Measurements from ENCODE around the gene AREL1. TPM values are rescaled to one million over a fixed set of nuclear protein-coding genes. Genes with fewer than 3 reads are reported as not detected.

The AREL1 gene
- total RNA-seq, 1 donor from 2014 or later, result 17.9 TPM

DNA sequence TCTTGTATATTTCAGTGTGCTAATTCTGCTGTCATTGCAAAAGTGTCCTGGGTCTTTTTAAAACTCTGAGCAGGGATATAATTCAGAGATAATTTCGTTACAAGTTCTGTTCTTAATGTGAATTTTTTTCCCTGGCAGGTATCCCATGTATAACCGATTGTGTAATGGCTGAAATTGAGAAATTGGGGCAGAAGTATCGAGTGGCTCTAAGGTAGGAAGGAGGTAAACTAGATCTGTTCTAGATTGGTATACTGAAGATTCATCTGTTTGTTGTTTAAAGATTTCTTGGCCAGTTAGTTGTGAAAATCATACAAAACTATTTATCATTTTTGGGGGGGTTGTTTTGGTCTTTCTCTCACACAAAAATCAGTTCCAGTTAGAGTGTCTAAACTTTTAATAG is 10.3 kb upstream of the AREL1 start:
- TF ChIP-seq, protein P1, sequence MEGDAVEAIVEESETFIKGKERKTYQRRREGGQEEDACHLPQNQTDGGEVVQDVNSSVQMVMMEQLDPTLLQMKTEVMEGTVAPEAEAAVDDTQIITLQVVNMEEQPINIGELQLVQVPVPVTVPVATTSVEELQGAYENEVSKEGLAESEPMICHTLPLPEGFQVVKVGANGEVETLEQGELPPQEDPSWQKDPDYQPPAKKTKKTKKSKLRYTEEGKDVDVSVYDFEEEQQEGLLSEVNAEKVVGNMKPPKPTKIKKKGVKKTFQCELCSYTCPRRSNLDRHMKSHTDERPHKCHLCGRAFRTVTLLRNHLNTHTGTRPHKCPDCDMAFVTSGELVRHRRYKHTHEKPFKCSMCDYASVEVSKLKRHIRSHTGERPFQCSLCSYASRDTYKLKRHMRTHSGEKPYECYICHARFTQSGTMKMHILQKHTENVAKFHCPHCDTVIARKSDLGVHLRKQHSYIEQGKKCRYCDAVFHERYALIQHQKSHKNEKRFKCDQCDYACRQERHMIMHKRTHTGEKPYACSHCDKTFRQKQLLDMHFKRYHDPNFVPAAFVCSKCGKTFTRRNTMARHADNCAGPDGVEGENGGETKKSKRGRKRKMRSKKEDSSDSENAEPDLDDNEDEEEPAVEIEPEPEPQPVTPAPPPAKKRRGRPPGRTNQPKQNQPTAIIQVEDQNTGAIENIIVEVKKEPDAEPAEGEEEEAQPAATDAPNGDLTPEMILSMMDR (IDR thresholded peaks at IDR 0.05), result no peak
- H3K9me3 ChIP-seq, result no peaks in the 10 kb centered on the region
- no peak overlapping the region for H3K4me3 ChIP-seq
- intact Hi-C loops (cut with DNase I), result no loop called here
- H3K27ac ChIP-seq, result no peak overlapping the region
- no peaks in the 10 kb centered on the region for H3K4me1 ChIP-seq
- peaks cover 17 to 31% of the 10 kb centered on the region in 2 donors for H3K36me3 ChIP-seq
- no peak for DNase-seq (ENCODE audit: low spot score in 2 of 2)
- no peaks in the 10 kb centered on the region for H3K27me3 ChIP-seq

DNA sequence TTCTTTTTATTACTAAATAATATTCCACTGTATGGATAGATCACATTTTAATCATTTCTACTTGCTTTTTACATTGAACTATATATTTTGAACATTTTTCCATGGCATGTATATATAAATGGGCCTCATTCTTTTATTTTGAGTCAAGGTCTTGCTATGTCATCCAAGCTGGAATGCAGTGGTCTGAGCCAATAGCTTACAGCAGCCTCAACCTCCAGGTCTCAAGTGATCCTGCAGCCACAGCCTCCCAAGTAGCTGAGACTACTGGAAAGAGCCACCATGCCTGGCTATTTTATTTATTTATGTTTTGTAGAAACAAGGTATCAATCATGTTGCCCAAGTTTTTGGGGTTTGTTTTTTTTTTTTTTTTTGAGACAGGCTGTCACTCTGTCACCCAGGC is 7.6 kb upstream of the AREL1 start:
- no peak for DNase-seq (ENCODE audit: low spot score in 2 of 2)
- Histone ChIP-seq H3K4me3 (no peak overlapping the region), H3K36me3 (peaks cover 36 to 48% of the 10 kb centered on the region in 2 donors), H3K27me3 (no peaks in the 10 kb centered on the region), H3K27ac (no peak overlapping the region), H3K9me3 (no peaks in the 10 kb centered on the region), H3K4me1 (no peaks in the 10 kb centered on the region)
- intact Hi-C loops (cut with DNase I), result no loop called here
- TF ChIP-seq, protein P1 (IDR thresholded peaks at IDR 0.05), result no peak

DNA sequence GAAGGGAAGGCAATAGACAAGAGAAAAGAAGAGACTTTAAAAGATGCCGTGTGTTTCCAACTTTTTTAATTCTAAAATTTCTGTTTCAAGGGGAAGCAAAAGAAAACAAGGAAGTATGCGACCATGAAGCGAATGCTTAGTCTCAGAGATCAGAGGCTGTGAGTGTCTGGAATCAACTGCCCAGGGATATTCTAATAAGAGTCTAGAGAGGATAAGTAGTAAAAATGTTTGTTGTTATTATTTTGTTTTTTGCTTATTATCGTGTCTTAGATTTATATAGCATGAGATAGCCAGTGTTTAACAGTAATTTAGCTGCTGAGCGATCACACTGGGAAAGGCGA is 485 bp upstream of the AREL1 start:
- Histone ChIP-seq H3K27ac (peak overlapping the region; percentile 69 to 88), H3K27me3 (no peaks in the 10 kb centered on the region), H3K4me3 (peak overlapping the region; percentile 79 to 80), H3K36me3 (peaks cover 22 to 28% of the 10 kb centered on the region in 2 donors), H3K4me1 (peaks cover 0 to 13% of the 10 kb centered on the region in 2 donors), H3K9me3 (no peaks in the 10 kb centered on the region)
- no peak for DNase-seq (ENCODE audit: low spot score in 2 of 2)
- TF ChIP-seq, protein P1 (IDR thresholded peaks at IDR 0.05), result no peak
- intact Hi-C loops (cut with DNase I), result loop anchor here (1.0 to 2.0 kb wide), 4 partner anchors 42 to 213 kb away; partner anchors contain the start of genes LTBP2 and YLPM1

DNA sequence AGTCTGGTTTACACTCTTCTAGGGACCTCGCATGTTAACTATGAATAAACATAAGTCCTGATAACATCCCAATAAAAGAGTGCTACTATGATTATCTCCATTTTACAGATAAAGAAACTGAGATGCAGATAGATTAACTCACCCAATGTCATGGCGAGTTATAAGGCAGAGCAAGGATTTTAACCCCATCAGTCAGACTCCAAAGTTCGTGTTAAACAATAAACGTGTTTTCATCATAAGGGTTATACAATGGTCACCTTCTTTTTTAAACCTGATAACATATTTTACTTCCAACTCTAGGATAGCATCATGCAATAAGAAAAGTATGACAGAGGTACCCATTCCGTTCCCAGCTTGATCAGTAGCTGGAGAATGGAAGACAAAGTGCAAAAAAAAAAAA is 1.2 kb downstream of the AREL1 start:
- H3K36me3 ChIP-seq, result peaks cover 9 to 13% of the 10 kb centered on the region in 2 donors
- H3K4me1 ChIP-seq, result peaks cover 0 to 13% of the 10 kb centered on the region in 2 donors
- no peaks in the 10 kb centered on the region for H3K27me3 ChIP-seq
- intact Hi-C loops (cut with DNase I), result loop anchor here (2.0 kb wide), 2 partner anchors 51 to 211 kb away; partner anchors contain the start of gene YLPM1
- TF ChIP-seq, protein P1 (IDR thresholded peaks at IDR 0.05), result no peak
- no peak for DNase-seq (ENCODE audit: low spot score in 2 of 2)
- no peak overlapping the region for H3K27ac ChIP-seq
- H3K4me3 ChIP-seq, result peak overlapping the region in 1 of 2 donors; percentile 79
- no peaks in the 10 kb centered on the region for H3K9me3 ChIP-seq

DNA sequence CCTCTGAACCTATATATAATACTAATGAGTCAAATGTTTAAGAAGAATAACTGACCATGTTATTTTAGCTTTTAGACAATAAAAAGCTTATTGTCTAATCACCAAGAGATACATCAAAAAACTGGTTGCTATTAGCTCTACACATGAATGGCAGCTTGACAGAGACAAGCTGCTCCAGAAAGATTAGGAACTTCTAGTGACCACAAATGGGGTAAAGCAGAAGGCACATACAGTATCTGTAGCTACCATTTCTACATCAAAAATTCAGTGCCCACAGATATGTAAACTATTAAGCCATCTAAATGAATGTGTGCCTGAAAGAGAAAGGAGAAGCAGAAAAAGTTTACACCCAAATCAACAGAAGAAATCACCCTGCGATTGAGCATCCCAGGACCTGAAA is 2.4 kb downstream of the AREL1 start:
- Histone ChIP-seq H3K4me3 (no peak overlapping the region), H3K27me3 (no peaks in the 10 kb centered on the region), H3K4me1 (peaks cover 0 to 18% of the 10 kb centered on the region in 2 donors), H3K9me3 (no peaks in the 10 kb centered on the region), H3K27ac (no peak overlapping the region), H3K36me3 (peaks cover 1 to 4% of the 10 kb centered on the region in 2 donors)
- DNase-seq (ENCODE audit: low spot score in 2 of 2), result no peak
- intact Hi-C loops (cut with DNase I), result no loop called here
- TF ChIP-seq, protein P1 (IDR thresholded peaks at IDR 0.05), result no peak

All from ascending aorta (tissue), 2 donors.